Measurements from ENCODE around the gene DYRK1B. TPM values are rescaled to one million over a fixed set of nuclear protein-coding genes. Genes with fewer than 3 reads are reported as not detected.

Gene DYRK1B
- total and polyA plus RNA-seq, 2 experiments from 2014 or later: 6.5 to 8.6 TPM

GRCh38 chr19:39797083-39797482 lies 36.9 kb downstream of the DYRK1B start (continued):
- TF ChIP-seq REST (IDR thresholded peaks at IDR 0.05; ENCODE audit: unreplicated experiment) (no peak), POLR2AphosphoS5 (IDR thresholded peaks at IDR 0.05; ENCODE audit: low read depth) (no peak), STAT1 (IDR thresholded peaks at IDR 0.05; ENCODE audit: unreplicated experiment) (no peak), EZH2 (IDR thresholded peaks at IDR 0.05; ENCODE audit: low read depth, unreplicated experiment) (no peak), EZH2phosphoT487 (IDR thresholded peaks at IDR 0.05; ENCODE audit: unreplicated experiment) (no peak), CREB1 (CRISPR knock-in tag; IDR thresholded peaks at IDR 0.05; ENCODE audit: low read depth) (no peak)
- TF ChIP-seq, protein P1, sequence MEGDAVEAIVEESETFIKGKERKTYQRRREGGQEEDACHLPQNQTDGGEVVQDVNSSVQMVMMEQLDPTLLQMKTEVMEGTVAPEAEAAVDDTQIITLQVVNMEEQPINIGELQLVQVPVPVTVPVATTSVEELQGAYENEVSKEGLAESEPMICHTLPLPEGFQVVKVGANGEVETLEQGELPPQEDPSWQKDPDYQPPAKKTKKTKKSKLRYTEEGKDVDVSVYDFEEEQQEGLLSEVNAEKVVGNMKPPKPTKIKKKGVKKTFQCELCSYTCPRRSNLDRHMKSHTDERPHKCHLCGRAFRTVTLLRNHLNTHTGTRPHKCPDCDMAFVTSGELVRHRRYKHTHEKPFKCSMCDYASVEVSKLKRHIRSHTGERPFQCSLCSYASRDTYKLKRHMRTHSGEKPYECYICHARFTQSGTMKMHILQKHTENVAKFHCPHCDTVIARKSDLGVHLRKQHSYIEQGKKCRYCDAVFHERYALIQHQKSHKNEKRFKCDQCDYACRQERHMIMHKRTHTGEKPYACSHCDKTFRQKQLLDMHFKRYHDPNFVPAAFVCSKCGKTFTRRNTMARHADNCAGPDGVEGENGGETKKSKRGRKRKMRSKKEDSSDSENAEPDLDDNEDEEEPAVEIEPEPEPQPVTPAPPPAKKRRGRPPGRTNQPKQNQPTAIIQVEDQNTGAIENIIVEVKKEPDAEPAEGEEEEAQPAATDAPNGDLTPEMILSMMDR (conservative IDR thresholded peaks at IDR 0.05; ENCODE audit: low read depth in 2 of 2): no peak

DNA sequence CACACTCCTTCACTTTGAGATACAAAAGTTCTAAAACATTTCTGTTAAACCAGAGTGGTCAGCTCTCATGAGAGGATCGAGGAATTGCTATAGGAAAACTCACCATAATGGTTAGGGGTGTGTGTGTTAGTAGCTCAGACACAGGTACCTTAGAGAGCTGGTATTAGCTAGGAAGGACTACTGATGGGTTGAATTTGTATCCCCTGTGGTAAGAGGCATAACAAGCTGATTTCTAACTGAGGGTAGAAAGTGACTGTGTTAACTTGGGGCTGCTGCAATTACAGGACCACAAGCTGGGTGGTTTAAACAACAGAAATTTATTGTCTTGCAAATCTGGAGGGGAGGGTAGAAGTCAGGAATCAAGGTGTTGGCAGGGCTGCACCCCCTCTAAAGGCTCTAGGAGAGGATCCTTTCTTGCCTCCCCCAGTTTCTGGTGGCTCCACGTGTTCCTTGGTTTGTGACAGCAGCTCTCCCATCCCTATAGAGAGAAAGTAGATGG lies 37.9 kb downstream of the DYRK1B start:
- H2AFZ ChIP-seq: peak overlapping the region; percentile 53; the same call in 1 of the 2 replicates
- no peaks in the 10 kb centered on the region for H3K36me3 ChIP-seq (ENCODE audit: insufficient read depth)
- H3K4me2 ChIP-seq: peak overlapping the region; percentile 49
- H3K4me3 Mint-ChIP-seq: no peak overlapping the region
- H3K9me3 Mint-ChIP-seq: no peaks in the 10 kb centered on the region
- H3K4me1 Mint-ChIP-seq: peaks cover 26% of the 10 kb centered on the region
- no peaks in the 10 kb centered on the region for H3K9me2 ChIP-seq (ENCODE audit: insufficient read depth)
- H4K20me1 ChIP-seq (replicated peaks; ENCODE audit: insufficient read depth): no peaks in the 10 kb centered on the region
- TF ChIP-seq, protein P1 (conservative IDR thresholded peaks at IDR 0.05; ENCODE audit: low read depth in 2 of 2): no peak
- no peak for TF ChIP-seq EZH2 (IDR thresholded peaks at IDR 0.05; ENCODE audit: low read depth, unreplicated experiment)
- TF ChIP-seq POLR2AphosphoS5 (IDR thresholded peaks at IDR 0.05; ENCODE audit: low read depth): 0 out of 2 replicates have a peak, but pooled peaks have one; percentile 40
- TF ChIP-seq STAT1 (IDR thresholded peaks at IDR 0.05; ENCODE audit: unreplicated experiment): no peak
- H3K27ac Mint-ChIP-seq: peak overlapping the region; percentile 62; the same call in 1 of the 2 replicates
- H3K4me1 ChIP-seq (ENCODE audit: insufficient read depth): peaks cover 19% of the 10 kb centered on the region
- no peaks in the 10 kb centered on the region for H3K79me2 ChIP-seq (replicated peaks; ENCODE audit: insufficient read depth)
- no peak overlapping the region for H3K4me3 ChIP-seq
- peak; percentile 54 for ATAC-seq
- no peaks in the 10 kb centered on the region for H3K27me3 ChIP-seq (ENCODE audit: insufficient read depth)
- H3K27ac ChIP-seq (ENCODE audit: low read depth): no peak overlapping the region
- H3K36me3 Mint-ChIP-seq (ENCODE audit: low read depth): no peaks in the 10 kb centered on the region
- peak; percentile 37 for DNase-seq (ENCODE audit: low spot score)
- H3K27me3 Mint-ChIP-seq (ENCODE audit: insufficient read depth, low read depth, poor library complexity): no peaks in the 10 kb centered on the region
- no peaks in the 10 kb centered on the region for H3F3A ChIP-seq (replicated peaks; ENCODE audit: low read depth)

All from GM23338 (cell line).